ENCODE data around the gene THSD4.

- no peak for TF ChIP-seq CTCF (conservative IDR thresholded peaks at IDR 0.05)
- no peak for TF ChIP-seq ZFX (IDR thresholded peaks at IDR 0.05)
Measured at GRCh38 chr15:71496336-71496955, 381.2 kb downstream of the THSD4 start.

Data from C4-2B (cell line).